Measurements from ENCODE around the gene MANF.

GRCh38 chr3:51434746-51435327 lies 49.7 kb downstream of the MANF start:
- TF ChIP-seq CEBPB (IDR thresholded peaks at IDR 0.05), result no peak
- TF ChIP-seq RAD21 (IDR thresholded peaks at IDR 0.05; ENCODE audit: low read depth), result peak; percentile 26; the same call in 1 of the 2 replicates
- TF ChIP-seq TAF1 (IDR thresholded peaks at IDR 0.05; ENCODE audit: low read depth), result no peak
- TF ChIP-seq EP300 (IDR thresholded peaks at IDR 0.05; ENCODE audit: borderline replicate concordance), result no peak
- no peak for TF ChIP-seq YY1 (IDR thresholded peaks at IDR 0.05; ENCODE audit: low read depth)
- TF ChIP-seq FOXM1 (IDR thresholded peaks at IDR 0.05; ENCODE audit: borderline replicate concordance, low read depth), result no peak
- TF ChIP-seq, protein P1, sequence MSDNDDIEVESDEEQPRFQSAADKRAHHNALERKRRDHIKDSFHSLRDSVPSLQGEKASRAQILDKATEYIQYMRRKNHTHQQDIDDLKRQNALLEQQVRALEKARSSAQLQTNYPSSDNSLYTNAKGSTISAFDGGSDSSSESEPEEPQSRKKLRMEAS (IDR thresholded peaks at IDR 0.05), result no peak
- TF ChIP-seq, protein P2, sequence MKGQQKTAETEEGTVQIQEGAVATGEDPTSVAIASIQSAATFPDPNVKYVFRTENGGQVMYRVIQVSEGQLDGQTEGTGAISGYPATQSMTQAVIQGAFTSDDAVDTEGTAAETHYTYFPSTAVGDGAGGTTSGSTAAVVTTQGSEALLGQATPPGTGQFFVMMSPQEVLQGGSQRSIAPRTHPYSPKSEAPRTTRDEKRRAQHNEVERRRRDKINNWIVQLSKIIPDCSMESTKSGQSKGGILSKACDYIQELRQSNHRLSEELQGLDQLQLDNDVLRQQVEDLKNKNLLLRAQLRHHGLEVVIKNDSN (IDR thresholded peaks at IDR 0.05), result no peak

Data from Ishikawa (cell line).